ENCODE results near the gene ROBO1.
"Not testable (repeated sequence)": the region's sequence is repeated elsewhere in the genome, so short reads cannot be mapped to it uniquely, and the experiment has no call there.

ROBO1 gene

DNA sequence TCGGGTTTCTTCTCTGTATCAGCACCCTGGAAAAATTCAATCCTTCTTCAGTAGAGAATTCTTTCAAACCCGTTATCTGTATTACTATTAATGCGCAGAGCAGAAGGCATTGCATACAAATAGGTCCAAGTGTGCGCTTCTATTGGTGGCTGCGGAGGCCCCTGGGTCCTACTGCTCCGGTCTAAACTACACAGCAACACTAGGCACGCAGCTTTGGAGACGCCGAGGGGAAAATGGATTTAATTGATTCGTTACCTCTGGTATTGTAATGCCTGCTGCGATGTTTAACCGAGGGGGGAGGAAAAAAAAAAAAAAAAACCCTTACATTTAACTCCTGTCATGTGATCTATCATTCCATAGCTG lies at the start of gene ROBO1:
ROBO1 (minus strand) TSS at position 94 of the 363 bp plus-strand sequence.
- TF ChIP-seq, protein P1, sequence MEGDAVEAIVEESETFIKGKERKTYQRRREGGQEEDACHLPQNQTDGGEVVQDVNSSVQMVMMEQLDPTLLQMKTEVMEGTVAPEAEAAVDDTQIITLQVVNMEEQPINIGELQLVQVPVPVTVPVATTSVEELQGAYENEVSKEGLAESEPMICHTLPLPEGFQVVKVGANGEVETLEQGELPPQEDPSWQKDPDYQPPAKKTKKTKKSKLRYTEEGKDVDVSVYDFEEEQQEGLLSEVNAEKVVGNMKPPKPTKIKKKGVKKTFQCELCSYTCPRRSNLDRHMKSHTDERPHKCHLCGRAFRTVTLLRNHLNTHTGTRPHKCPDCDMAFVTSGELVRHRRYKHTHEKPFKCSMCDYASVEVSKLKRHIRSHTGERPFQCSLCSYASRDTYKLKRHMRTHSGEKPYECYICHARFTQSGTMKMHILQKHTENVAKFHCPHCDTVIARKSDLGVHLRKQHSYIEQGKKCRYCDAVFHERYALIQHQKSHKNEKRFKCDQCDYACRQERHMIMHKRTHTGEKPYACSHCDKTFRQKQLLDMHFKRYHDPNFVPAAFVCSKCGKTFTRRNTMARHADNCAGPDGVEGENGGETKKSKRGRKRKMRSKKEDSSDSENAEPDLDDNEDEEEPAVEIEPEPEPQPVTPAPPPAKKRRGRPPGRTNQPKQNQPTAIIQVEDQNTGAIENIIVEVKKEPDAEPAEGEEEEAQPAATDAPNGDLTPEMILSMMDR (IDR thresholded peaks at IDR 0.05): no peak
- no peak within 1 kb of the TSS for H3K27ac ChIP-seq
- H3K4me3 ChIP-seq: peak within 1 kb of the TSS; percentile 60
- DNase-seq (ENCODE audit: low spot score): no peak

DNA sequence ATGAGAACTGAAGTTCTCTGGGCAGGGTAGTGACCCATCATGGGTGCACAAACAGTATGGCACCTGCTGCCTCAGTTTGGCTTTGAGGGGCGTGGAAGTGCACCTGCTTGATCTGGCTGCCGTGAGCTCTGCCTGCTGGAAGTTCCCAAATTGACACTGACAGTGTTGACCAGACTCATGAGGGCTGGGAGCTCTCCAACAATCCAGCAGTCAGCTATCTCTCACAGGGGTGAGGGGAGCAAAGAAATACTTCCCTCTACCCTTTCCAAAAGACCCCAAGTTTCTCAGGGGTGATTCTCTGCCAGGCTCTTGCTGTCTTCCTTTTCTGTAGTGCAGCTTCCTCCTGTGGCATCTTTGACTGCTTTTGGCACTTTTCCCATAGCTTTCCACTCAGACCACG lies 49.4 kb upstream of the ROBO1 start:
- no peak overlapping the region for H3K27ac ChIP-seq
- no peak overlapping the region for H3K4me3 ChIP-seq
- TF ChIP-seq, protein P1 (IDR thresholded peaks at IDR 0.05): no peak
- DNase-seq (ENCODE audit: low spot score): no peak

DNA sequence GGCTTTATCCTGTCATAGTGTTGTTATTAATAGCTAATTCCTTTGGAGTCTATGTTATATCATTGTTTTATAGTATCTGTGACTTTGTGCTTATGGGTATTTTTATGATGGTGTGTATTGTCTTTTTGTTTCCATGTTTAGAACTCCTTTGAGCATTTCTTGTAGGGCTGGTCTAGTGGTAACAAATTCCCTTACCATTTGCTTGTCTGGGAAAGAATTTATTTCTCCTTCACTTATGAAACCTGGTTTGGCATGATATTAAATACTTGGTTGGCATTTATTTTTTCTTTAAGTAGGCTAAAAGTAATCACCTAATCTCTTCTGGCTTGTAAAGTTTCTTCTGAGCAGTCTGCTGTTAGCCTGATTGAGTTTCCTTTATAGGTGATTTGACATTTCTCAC lies 47.7 kb upstream of the ROBO1 start:
- no peak for DNase-seq (ENCODE audit: low spot score)

DNA sequence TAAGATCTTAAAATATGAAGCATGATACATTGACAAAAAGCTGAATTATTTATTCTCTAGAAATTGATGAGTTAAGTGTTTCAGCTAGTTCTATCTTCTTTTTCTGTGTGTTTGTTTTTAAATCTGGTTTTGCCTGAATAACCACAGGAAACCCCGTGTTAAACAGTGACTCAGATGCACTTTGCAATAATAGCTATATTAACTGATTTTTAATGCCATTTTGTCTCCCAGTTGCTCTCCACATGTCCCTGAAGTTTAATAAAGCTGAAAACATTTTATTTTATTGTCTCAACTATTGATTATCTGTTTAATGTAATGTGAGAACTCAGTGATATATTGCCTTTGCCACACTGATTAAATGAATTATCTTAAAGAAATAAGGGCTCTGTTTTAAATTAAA lies 42.8 kb upstream of the ROBO1 start:
- DNase-seq (ENCODE audit: low spot score): no peak
- Histone ChIP-seq H3K27ac (no peak overlapping the region), H3K4me3 (no peak overlapping the region)
- TF ChIP-seq, protein P1 (IDR thresholded peaks at IDR 0.05): no peak

More for the DNA sequence above, 47.7 kb upstream of the ROBO1 start:
- TF ChIP-seq, protein P1 (IDR thresholded peaks at IDR 0.05): no peak
- Histone ChIP-seq H3K4me3 (no peak overlapping the region), H3K27ac (no peak overlapping the region)

DNA sequence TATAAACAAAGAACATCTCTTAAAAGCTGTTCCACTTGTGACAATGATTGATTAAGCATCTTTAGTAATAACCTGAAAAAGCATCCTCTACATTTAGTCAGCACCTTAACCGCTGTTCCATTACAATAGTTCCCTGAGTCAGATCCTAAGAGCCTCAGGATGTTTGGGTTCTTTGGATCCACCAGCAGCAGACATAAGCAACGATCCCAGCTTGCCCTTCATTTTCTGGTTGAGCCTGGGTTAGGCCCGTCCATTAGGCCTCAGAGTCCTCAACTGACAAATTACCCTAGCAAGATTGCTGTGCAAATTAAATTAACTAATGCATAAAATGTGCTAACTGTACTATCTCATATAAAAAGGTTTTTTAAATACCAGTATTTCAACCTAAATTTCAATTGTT lies 42.3 kb upstream of the ROBO1 start:
- DNase-seq (ENCODE audit: low spot score): no peak
- Histone ChIP-seq H3K4me3 (no peak overlapping the region), H3K27ac (no peak overlapping the region)
- TF ChIP-seq, protein P1 (IDR thresholded peaks at IDR 0.05): no peak

DNA sequence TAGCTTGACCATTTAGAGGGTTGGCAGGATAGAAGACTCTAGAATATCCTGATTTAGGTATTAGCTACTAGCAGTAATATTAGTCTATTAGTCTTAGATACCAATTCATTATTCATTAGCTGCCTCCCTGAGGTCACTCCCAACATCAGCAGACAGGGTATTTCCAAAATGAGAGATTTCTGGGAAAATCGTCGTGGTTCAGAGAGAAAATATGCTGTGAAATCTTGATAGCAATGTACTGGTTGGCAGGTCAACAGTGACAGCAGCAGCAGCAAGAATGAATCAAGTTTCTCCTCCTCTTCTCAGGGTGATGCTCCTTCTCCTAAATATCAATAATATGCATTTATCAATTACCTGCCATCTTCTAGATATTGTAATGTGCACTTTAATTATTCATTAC lies 41.3 kb upstream of the ROBO1 start:
- no peak for DNase-seq (ENCODE audit: low spot score)
- Histone ChIP-seq H3K27ac (no peak overlapping the region), H3K4me3 (no peak overlapping the region)
- TF ChIP-seq, protein P1 (IDR thresholded peaks at IDR 0.05): no peak

DNA sequence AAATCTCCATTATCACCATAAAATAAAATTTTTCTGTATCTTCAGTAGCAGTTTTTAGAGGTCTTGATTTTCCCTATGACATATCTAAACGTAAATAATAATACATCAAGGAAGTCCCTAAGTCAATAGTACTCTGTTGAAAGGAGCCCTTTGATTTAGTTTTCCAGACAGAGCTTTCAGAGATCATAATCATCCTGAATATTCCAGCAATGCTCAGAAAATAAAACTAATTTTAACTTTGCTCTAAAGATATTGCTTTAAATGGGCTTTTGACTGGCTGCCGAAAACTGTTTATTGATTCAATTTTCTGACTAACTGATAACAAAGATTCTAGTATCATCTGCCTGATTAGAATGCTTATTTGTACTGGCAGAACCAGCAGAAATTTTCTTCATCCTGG lies 40.7 kb upstream of the ROBO1 start:
- Histone ChIP-seq H3K27ac (no peak overlapping the region), H3K4me3 (no peak overlapping the region)
- no peak for DNase-seq (ENCODE audit: low spot score)
- TF ChIP-seq, protein P1 (IDR thresholded peaks at IDR 0.05): no peak

DNA sequence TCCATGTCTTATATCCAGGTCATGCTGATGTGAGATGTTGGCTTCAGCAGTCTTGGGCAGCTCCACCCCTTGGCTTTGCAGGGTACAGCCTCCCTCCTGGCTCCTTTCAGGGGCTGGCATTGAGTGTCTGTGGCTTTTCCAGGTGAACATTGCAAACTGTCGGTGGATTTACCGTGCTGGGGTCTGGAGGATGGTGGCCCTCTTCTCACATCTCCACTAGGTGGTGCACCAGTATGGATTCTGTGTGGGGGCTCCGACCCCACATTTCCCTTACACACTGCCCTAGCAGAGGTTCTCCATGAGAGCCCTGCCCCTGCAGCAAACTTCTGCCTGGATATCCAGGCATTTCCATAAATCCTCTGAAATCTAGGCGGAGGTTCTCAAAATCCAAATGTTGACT lies 22.4 kb upstream of the ROBO1 start:
- not testable (repeated sequence) for DNase-seq (ENCODE audit: low spot score); H3K27ac ChIP-seq; H3K4me3 ChIP-seq

Measured in coronary artery (tissue), 2 donors.